Measurements from ENCODE around the gene FAM111B. TPM values are rescaled to one million over a fixed set of nuclear protein-coding genes. Genes with fewer than 3 reads are reported as not detected.

The FAM111B gene
- total RNA-seq, 3 donors from 2014 or later, result 0.32 to 0.66 (median 0.44) TPM

DNA sequence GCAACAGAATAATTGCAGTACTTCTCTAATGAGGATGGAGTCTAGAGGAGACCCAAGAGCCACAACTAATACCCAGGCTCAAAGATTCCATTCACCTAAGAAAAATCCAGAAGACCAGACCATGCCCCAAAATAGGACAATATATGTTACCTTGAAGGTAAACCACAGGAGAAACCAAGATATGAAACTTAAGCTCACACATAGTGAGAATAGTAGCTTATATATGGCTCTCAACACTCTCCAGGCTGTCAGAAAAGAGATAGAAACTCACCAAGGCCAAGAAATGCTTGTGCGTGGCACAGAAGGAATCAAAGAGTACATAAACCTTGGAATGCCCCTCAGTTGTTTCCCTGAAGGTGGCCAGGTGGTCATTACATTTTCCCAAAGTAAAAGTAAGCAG, 44.7 kb downstream of the FAM111B start:
- Histone ChIP-seq H3K4me3 (no peak overlapping the region), H3K9me3 (no peaks in the 10 kb centered on the region), H3K27me3 (no peaks in the 10 kb centered on the region), H3K4me1 (no peaks in the 10 kb centered on the region), H3K27ac (no peak overlapping the region), H3K36me3 (no peaks in the 10 kb centered on the region)
- TF ChIP-seq POLR2A (IDR thresholded peaks at IDR 0.05) (no peak), POLR2AphosphoS5 (IDR thresholded peaks at IDR 0.05) (no peak)
- TF ChIP-seq, protein P1, sequence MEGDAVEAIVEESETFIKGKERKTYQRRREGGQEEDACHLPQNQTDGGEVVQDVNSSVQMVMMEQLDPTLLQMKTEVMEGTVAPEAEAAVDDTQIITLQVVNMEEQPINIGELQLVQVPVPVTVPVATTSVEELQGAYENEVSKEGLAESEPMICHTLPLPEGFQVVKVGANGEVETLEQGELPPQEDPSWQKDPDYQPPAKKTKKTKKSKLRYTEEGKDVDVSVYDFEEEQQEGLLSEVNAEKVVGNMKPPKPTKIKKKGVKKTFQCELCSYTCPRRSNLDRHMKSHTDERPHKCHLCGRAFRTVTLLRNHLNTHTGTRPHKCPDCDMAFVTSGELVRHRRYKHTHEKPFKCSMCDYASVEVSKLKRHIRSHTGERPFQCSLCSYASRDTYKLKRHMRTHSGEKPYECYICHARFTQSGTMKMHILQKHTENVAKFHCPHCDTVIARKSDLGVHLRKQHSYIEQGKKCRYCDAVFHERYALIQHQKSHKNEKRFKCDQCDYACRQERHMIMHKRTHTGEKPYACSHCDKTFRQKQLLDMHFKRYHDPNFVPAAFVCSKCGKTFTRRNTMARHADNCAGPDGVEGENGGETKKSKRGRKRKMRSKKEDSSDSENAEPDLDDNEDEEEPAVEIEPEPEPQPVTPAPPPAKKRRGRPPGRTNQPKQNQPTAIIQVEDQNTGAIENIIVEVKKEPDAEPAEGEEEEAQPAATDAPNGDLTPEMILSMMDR (IDR thresholded peaks at IDR 0.05), result no peak
- no peak for DNase-seq (ENCODE audit: low spot score in 2 of 2)
- intact Hi-C loops (cut with DNase I; ENCODE audit: low total_unique reads), result no loop called here

DNA sequence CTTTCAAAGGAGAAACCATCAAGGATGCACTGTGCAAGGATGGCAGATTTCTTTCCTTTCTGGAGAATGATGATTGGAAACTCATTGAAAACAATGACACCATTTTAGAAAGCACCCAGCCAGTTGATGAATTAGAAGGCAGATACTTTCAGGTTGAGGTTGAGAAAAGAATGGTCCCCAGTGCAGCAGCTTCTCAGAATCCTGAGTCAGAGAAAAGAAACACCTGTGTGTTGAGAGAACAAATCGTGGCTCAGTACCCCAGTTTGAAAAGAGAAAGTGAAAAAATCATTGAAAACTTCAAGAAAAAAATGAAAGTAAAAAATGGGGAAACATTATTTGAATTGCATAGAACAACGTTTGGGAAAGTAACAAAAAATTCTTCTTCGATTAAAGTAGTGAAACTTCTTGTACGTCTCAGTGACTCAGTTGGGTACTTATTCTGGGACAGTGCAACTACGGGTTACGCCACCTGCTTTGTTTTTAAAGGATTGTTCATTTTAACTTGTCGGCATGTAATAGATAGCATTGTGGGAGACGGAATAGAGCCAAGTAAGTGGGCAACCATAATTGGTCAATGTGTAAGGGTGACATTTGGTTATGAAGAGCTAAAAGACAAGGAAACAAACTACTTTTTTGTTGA, 45.4 kb downstream of the FAM111B start:
- Histone ChIP-seq H3K4me1 (no peaks in the 10 kb centered on the region), H3K27me3 (no peaks in the 10 kb centered on the region), H3K36me3 (no peaks in the 10 kb centered on the region), H3K4me3 (no peak overlapping the region), H3K27ac (no peak overlapping the region), H3K9me3 (no peaks in the 10 kb centered on the region)
- DNase-seq (ENCODE audit: low spot score in 2 of 2), result no peak
- intact Hi-C loops (cut with DNase I; ENCODE audit: low total_unique reads), result no loop called here
- TF ChIP-seq, protein P1 (IDR thresholded peaks at IDR 0.05), result no peak
- TF ChIP-seq POLR2A (IDR thresholded peaks at IDR 0.05) (no peak), POLR2AphosphoS5 (IDR thresholded peaks at IDR 0.05) (no peak)

DNA sequence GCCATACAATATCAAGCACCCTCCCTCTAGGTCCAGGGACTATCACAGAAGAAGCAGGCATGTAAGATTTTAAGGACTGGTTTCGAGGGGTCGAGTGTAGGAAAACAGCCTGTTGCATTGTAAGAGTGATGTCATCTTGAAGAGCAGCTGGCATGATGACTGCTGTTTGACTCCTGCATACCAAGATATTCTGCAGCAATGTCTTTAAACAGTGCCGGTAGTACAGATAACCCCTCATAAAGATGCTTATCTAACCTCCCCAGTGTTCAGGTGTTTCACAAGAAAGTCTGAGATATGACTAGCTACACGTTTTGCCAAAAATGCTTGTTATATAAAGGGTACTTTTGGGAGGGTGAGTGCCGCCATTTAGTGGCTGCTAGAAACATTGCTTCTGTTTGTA, 47.6 kb downstream of the FAM111B start:
- no peak overlapping the region for H3K27ac ChIP-seq
- H3K9me3 ChIP-seq, result no peaks in the 10 kb centered on the region
- no peaks in the 10 kb centered on the region for H3K36me3 ChIP-seq
- no peaks in the 10 kb centered on the region for H3K27me3 ChIP-seq
- intact Hi-C loops (cut with DNase I; ENCODE audit: low total_unique reads), result no loop called here
- TF ChIP-seq POLR2A (IDR thresholded peaks at IDR 0.05) (no peak), POLR2AphosphoS5 (IDR thresholded peaks at IDR 0.05) (no peak)
- TF ChIP-seq, protein P1 (IDR thresholded peaks at IDR 0.05), result no peak
- no peak overlapping the region for H3K4me3 ChIP-seq
- no peak for DNase-seq (ENCODE audit: low spot score in 2 of 2)
- H3K4me1 ChIP-seq, result no peaks in the 10 kb centered on the region

DNA sequence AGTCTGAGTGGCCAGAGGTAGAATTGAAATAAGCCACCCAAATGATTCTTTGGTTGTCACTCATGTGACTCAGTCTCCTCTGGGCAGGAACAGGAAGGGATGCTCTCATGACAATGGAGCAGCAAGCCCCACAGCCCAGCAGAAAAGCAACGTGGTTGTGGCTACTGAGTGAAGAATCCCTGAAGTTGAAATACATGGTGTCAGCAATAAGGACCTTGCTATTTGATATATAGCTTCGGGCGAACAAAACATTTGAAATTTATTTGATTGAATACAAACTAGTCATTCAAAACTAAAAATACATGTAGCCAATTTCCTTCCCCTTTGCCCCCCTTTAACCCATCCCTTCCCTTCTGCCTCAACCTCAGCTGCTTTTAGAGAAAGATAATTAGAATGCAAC, 50.4 kb downstream of the FAM111B start:
- Histone ChIP-seq H3K9me3 (no peaks in the 10 kb centered on the region), H3K4me1 (no peaks in the 10 kb centered on the region), H3K4me3 (no peak overlapping the region), H3K27ac (no peak overlapping the region), H3K36me3 (no peaks in the 10 kb centered on the region), H3K27me3 (no peaks in the 10 kb centered on the region)
- no peak for DNase-seq (ENCODE audit: low spot score in 2 of 2)
- TF ChIP-seq POLR2AphosphoS5 (IDR thresholded peaks at IDR 0.05) (no peak), POLR2A (IDR thresholded peaks at IDR 0.05) (no peak)
- TF ChIP-seq, protein P1 (IDR thresholded peaks at IDR 0.05), result no peak
- intact Hi-C loops (cut with DNase I; ENCODE audit: low total_unique reads), result no loop called here

DNA sequence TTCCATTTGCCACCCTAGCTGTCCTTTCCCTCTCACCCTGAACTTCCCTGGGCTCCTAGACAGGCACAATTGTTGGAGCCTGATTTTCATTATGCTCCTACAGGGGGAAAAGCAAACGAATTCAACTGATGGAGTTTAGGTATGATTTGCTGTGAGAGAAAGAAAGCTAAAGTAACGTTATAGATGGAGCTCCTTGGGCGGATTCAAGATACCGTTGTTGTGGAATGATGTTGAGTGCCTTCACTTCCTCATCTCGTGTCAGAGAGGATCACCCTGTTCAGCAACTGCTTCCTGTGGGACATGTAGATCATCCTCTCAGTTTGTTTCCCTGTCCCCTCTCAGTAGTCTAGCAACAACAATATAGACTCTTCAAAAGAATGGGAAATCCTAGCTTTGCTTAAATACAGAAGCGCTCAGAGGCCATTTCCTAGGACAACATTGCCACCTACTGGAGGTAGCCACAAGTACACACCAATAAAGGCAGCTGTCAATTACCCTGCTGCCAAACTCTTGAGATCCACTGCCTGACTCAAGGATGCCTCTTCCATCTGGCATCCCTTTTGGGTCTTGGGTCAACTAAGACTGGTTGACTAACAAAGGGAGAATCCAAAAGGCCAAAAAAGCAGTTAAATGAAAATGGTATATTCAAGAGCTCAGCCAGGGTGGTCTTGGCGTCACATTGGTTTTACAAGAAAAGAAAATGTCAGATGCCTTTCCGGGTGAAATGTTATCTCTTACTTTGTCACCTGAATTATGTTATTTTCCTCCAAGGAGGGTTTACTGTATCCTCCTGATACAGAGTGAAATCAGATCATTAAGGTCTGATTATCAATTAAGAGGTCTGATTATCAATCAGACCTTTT, 51.4 kb downstream of the FAM111B start:
- Histone ChIP-seq H3K27ac (no peak overlapping the region), H3K4me3 (no peak overlapping the region), H3K9me3 (no peaks in the 10 kb centered on the region), H3K36me3 (no peaks in the 10 kb centered on the region), H3K4me1 (no peaks in the 10 kb centered on the region), H3K27me3 (no peaks in the 10 kb centered on the region)
- intact Hi-C loops (cut with DNase I; ENCODE audit: low total_unique reads), result no loop called here
- no peak for DNase-seq (ENCODE audit: low spot score in 2 of 2)
- TF ChIP-seq POLR2AphosphoS5 (IDR thresholded peaks at IDR 0.05) (no peak), POLR2A (IDR thresholded peaks at IDR 0.05) (no peak)
- TF ChIP-seq, protein P1 (IDR thresholded peaks at IDR 0.05), result peak; percentile 18 to 75 (median 73)
